CD4-positive, alpha-beta T cell (primary cell): Measurements from ENCODE around the gene ACKR2. TPM values are rescaled to one million over a fixed set of nuclear protein-coding genes. Genes with fewer than 3 reads are reported as not detected.

Source experiments
- ATAC-seq: fragments of 200-7000 bp; cut with Tn5 transposase; one replicate; pipeline ENCODE4 v1.10.0; 2022; ENCODE audit warnings: mild to moderate bottlenecking; ENCODE audit not compliant: poor library complexity
- CTCF ChIA-PET: fragments of 350-600 bp; sonication (Branson Sonifier 250); formaldehyde crosslinking; loops from one replicate; lab custom pipeline; 2021; ENCODE audit warnings: antibody characterized with exemption, inconsistent platforms; lab: Charles Lee
- POLR2A ChIA-PET: fragments of 350-600 bp; sonication (Branson Sonifier 250); formaldehyde crosslinking; loops from one replicate; lab custom pipeline; 2021; ENCODE audit warnings: antibody characterized with exemption, inconsistent platforms; lab: Charles Lee
- DNase-seq, 14 experiments: peaks; one replicate each; pipeline ENCODE4 v3.0.0-alpha.2; 2013 to 2020; ENCODE audit warnings: mixed read lengths in 2 of 14
- H3K27ac ChIP-seq, 2 donors: one replicate each; pipeline versions ENCODE4 v1.5.1 to v1.7.0; 2013; ENCODE audit warnings: low read length in 2 of 2, low read depth in 1 of 2, mild to moderate bottlenecking in 1 of 2
- H3K27me3 ChIP-seq, 2 experiments: 1 replicate in 1 of 2; 2 replicates in 1 of 2; pipeline versions ENCODE4 v1.6.1 to v1.7.0; 2013; ENCODE audit warnings: low read length in 2 of 2, control low read depth in 1 of 2, mild to moderate bottlenecking in 1 of 2, moderate library complexity in 1 of 2; ENCODE audit not compliant: insufficient read depth in 2 of 2, control insufficient read depth in 1 of 2
- H3K36me3 ChIP-seq: one replicate; pipeline ENCODE4 v1.6.1; 2013; ENCODE audit warnings: low read length, control low read depth; ENCODE audit not compliant: insufficient read depth
- H3K4me1 ChIP-seq: one replicate; pipeline ENCODE4 v1.6.1; 2013; ENCODE audit warnings: low read length, control low read depth; ENCODE audit not compliant: insufficient read depth
- H3K4me3 ChIP-seq: one replicate; pipeline ENCODE4 v1.5.1; 2013; ENCODE audit warnings: mild to moderate bottlenecking, low read length, moderate library complexity
- H3K9me3 ChIP-seq, 2 experiments: 1 replicate in 1 of 2; 2 replicates in 1 of 2; pipeline versions ENCODE4 v1.6.1 to v1.7.0; 2013; ENCODE audit warnings: low read length in 2 of 2, mild to moderate bottlenecking in 2 of 2, control low read depth in 1 of 2, moderate library complexity in 1 of 2; ENCODE audit not compliant: control insufficient read depth in 1 of 2, insufficient read depth in 1 of 2
- H3K27ac Mint-ChIP-seq: one replicate; pipeline ENCODE4 v1.8.0; 2020; ENCODE audit warnings: mixed read lengths
- H3K27me3 Mint-ChIP-seq: one replicate; pipeline ENCODE4 v1.8.0; 2021; ENCODE audit warnings: mixed read lengths
- H3K36me3 Mint-ChIP-seq: one replicate; pipeline ENCODE4 v1.8.0; 2021; ENCODE audit warnings: low read depth, mixed read lengths
- H3K4me1 Mint-ChIP-seq: one replicate; pipeline ENCODE4 v1.8.0; 2021; ENCODE audit warnings: low read depth, mixed read lengths
- H3K4me3 Mint-ChIP-seq: one replicate; pipeline ENCODE4 v1.8.0; 2020; ENCODE audit warnings: mild to moderate bottlenecking, mixed read lengths
- H3K9me3 Mint-ChIP-seq: one replicate; pipeline ENCODE4 v1.8.0; 2020; ENCODE audit warnings: mixed read lengths
- CTCF ChIP-seq: fragments of 200-600 bp; IDR thresholded peaks from one replicate; pipeline ENCODE4 v1.8.0; 2022; ENCODE audit warnings: antibody characterized with exemption, mild to moderate bottlenecking
- intact Hi-C, 2 experiments: fragments of 100-400 bp; cut with DNase I in 1 of 2; cut with micrococcal nuclease in 1 of 2; formaldehyde crosslinking; loops; one replicate each; pipeline versions ENCODE4 v1.15.1 to v1.9.0; 2023 to 2025; cut with DNase I, micrococcal nuclease
- total RNA-seq, 174 experiments: library from RNA in 2 of 174; stranded (reverse) in 2 of 174; gene quantifications; one replicate each; pipeline ENCODE4 v1.2.3 and lab custom pipeline; 2021 to 2026

Gene ACKR2
- total RNA-seq, 2 experiments from 2014 or later, result 0.42 TPM; not detected in 1

DNA sequence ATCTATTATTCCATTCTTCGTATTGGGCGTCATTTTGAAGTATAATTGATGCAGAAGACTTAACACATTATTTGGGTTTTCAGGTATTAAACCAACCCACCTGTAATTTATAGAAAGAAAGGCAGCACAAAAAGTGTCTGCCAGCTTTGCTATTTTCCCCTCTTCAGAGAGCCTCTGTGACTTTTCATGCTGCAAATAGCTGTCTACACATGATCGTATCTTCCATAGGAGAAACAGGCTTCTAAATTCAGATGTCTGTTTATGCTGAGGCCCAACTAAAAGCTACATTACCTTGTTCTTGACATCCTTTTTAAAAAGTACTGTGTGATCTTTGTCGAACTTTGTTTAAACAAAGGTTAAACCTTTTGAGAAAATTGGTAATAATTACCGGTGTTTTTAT lies 5.0 kb downstream of the ACKR2 start:
- Histone ChIP-seq H3K9me3 (no peaks in the 10 kb centered on the region), H3K36me3 (no peaks in the 10 kb centered on the region), H3K4me1 (no peaks in the 10 kb centered on the region), H3K27me3 (no peaks in the 10 kb centered on the region), H3K27ac (no peak overlapping the region), H3K4me3 (no peak overlapping the region)
- ATAC-seq (no peak), DNase-seq (no peak)
- H3K27ac Mint-ChIP-seq, result no peak overlapping the region
- no peaks in the 10 kb centered on the region for H3K4me1 Mint-ChIP-seq
- H3K27me3 Mint-ChIP-seq, result no peaks in the 10 kb centered on the region
- intact Hi-C loops, result no loop called here
- CTCF ChIA-PET, result no interaction called here
- POLR2A ChIA-PET, result no interaction called here
- no peak for TF ChIP-seq CTCF
- no peaks in the 10 kb centered on the region for H3K9me3 Mint-ChIP-seq
- H3K36me3 Mint-ChIP-seq, result no peaks in the 10 kb centered on the region
- no peak overlapping the region for H3K4me3 Mint-ChIP-seq

DNA sequence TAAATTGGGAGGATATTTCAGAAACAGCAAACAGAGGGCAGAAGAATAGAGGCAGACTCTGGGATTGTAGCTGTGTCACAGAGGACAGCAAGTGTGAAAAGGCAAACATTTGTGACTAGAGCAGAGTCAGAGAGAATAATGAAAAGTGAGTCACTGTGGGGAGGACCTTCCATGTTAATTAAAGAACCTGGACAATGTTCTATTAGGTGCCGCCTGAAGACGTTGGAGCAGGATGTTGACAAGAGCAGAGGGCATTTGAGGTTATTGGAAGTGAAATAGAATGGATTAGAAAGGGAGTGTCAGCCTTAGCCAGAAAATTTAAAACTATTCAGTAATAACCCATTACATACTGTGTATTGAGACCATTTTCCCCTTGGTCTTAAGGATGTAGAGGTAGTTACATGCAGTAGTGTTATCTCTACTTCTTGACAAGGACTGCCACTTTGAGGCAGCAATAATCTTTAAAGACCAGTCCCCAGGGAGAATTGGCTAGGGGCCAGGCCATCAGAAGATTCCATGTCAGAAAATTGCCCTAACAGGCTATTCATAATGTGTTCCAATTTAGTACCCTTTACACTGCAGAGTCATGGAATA lies 5.8 kb downstream of the ACKR2 start:
- no peaks in the 10 kb centered on the region for H3K4me1 Mint-ChIP-seq
- no peaks in the 10 kb centered on the region for H3K4me1 ChIP-seq
- POLR2A ChIA-PET, result no interaction called here
- no peaks in the 10 kb centered on the region for H3K27me3 ChIP-seq
- CTCF ChIA-PET, result interaction anchor here (1.1 to 1.6 kb wide), 3 partner anchors 10 to 66 kb away, joined by 3 to 4 read pairs (median 4); partner anchors contain the start of gene HIGD1A
- H3K4me3 Mint-ChIP-seq, result no peak overlapping the region
- intact Hi-C loops, result no loop called here
- DNase-seq (no peak), ATAC-seq (no peak)
- no peak overlapping the region for H3K4me3 ChIP-seq
- H3K27ac Mint-ChIP-seq, result no peak overlapping the region
- no peaks in the 10 kb centered on the region for H3K9me3 ChIP-seq
- no peaks in the 10 kb centered on the region for H3K9me3 Mint-ChIP-seq
- no peak for TF ChIP-seq CTCF
- H3K36me3 Mint-ChIP-seq, result no peaks in the 10 kb centered on the region
- no peak overlapping the region for H3K27ac ChIP-seq
- no peaks in the 10 kb centered on the region for H3K36me3 ChIP-seq
- no peaks in the 10 kb centered on the region for H3K27me3 Mint-ChIP-seq

DNA sequence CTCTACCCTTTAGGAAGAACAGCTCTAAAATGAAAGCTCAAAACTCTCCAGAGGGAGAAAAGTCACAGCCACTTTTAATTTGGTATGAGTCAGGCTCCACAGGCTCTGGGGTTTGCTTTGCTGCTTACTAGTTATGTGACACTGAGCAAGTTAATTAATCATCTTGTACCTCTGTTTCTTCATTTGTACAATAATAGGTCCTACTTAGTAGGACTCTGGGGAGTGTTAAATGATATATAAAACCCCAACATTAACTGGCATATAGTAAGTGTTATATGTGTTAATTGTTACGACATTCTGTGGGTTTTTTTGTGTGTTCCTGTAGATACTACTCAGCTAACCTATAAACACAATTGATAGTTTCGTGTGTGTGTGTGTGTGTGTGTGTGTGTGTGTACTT lies 6.6 kb downstream of the ACKR2 start:
- Histone ChIP-seq H3K27ac (no peak overlapping the region), H3K36me3 (no peaks in the 10 kb centered on the region), H3K4me3 (no peak overlapping the region), H3K4me1 (no peaks in the 10 kb centered on the region), H3K27me3 (no peaks in the 10 kb centered on the region), H3K9me3 (no peaks in the 10 kb centered on the region)
- ATAC-seq (no peak), DNase-seq (no peak)
- no peaks in the 10 kb centered on the region for H3K9me3 Mint-ChIP-seq
- H3K27me3 Mint-ChIP-seq, result no peaks in the 10 kb centered on the region
- no peak overlapping the region for H3K4me3 Mint-ChIP-seq
- ChIA-PET POLR2A (no interaction called here), CTCF (interaction anchor here (1.1 to 1.6 kb wide), 3 partner anchors 11 to 66 kb away, joined by 3 to 4 read pairs (median 4); partner anchors contain the start of gene HIGD1A)
- intact Hi-C loops, result no loop called here
- H3K27ac Mint-ChIP-seq, result no peak overlapping the region
- TF ChIP-seq CTCF, result no peak
- H3K4me1 Mint-ChIP-seq, result no peaks in the 10 kb centered on the region
- no peaks in the 10 kb centered on the region for H3K36me3 Mint-ChIP-seq
